MG63 (cell line): ENCODE results near the gene RORC. TPM values are rescaled to one million over a fixed set of nuclear protein-coding genes. Genes with fewer than 3 reads are reported as not detected.

Experiments
- DNase-seq: peaks from one replicate; pipeline ENCODE4 v3.0.0-alpha.2; 2020
- H3K27me3 ChIP-seq: fragments of 250-450 bp; sonication (Bioruptor Pico); 2 replicates; pipeline ENCODE4 v1.5.1; 2020; ENCODE audit warnings: mild to moderate bottlenecking, moderate library complexity
- H3K36me3 ChIP-seq: fragments of 250-450 bp; sonication (Bioruptor Pico); 2 replicates; pipeline ENCODE4 v1.5.1; 2020; ENCODE audit warnings: mild to moderate bottlenecking, moderate library complexity
- H3K4me3 ChIP-seq: fragments of 250-450 bp; sonication (Bioruptor Pico); 2 replicates; pipeline ENCODE4 v1.5.1; 2020; ENCODE audit warnings: mild to moderate bottlenecking, moderate library complexity
- H3K9me3 ChIP-seq: fragments of 250-450 bp; sonication (Bioruptor Pico); 2 replicates; pipeline ENCODE4 v1.5.1; 2020; ENCODE audit warnings: mild to moderate bottlenecking, moderate library complexity
- total RNA-seq: library from RNA; depleted of rRNA; stranded (reverse); fragments of >200 nt; shearing (Covaris generic); gene quantifications from 2 replicates; pipeline ENCODE4 v1.2.3, GENCODE V29; 2014; ENCODE audit warnings: low replicate concordance

Gene RORC
- total RNA-seq, 1 experiment from 2014 or later, result 0.63 TPM

- no peaks in the 10 kb centered on the region for H3K27me3 ChIP-seq
Observed at GRCh38 chr1:151817353-151817730, 14.3 kb downstream of the RORC start.

GRCh38 chr1:151816548-151817352 lies 14.9 kb downstream of the RORC start:
- Histone ChIP-seq H3K4me3 (no peak overlapping the region), H3K36me3 (no peaks in the 10 kb centered on the region), H3K27me3 (no peaks in the 10 kb centered on the region), H3K9me3 (peaks cover 2% of the 10 kb centered on the region)
- DNase-seq, result no peak

More at GRCh38 chr1:151817353-151817730, 14.3 kb downstream of the RORC start:
- H3K36me3 ChIP-seq, result no peaks in the 10 kb centered on the region
- peaks cover 2% of the 10 kb centered on the region for H3K9me3 ChIP-seq
- no peak overlapping the region for H3K4me3 ChIP-seq
- DNase-seq, result no peak

- Histone ChIP-seq H3K4me3 (no peak overlapping the region), H3K27me3 (no peaks in the 10 kb centered on the region), H3K9me3 (no peaks in the 10 kb centered on the region), H3K36me3 (no peaks in the 10 kb centered on the region)
- DNase-seq, result no peak
Observed at GRCh38 chr1:151815716-151816327, 15.8 kb downstream of the RORC start.

- Histone ChIP-seq H3K4me3 (no peak overlapping the region), H3K27me3 (no peaks in the 10 kb centered on the region), H3K36me3 (no peaks in the 10 kb centered on the region), H3K9me3 (no peaks in the 10 kb centered on the region)
- DNase-seq, result no peak
Observed at GRCh38 chr1:151814971-151815545, 16.5 kb downstream of the RORC start.

GRCh38 chr1:151814426-151814825 lies 17.2 kb downstream of the RORC start:
- Histone ChIP-seq H3K36me3 (no peaks in the 10 kb centered on the region), H3K27me3 (no peaks in the 10 kb centered on the region), H3K4me3 (no peak overlapping the region), H3K9me3 (no peaks in the 10 kb centered on the region)
- DNase-seq, result no peak

- DNase-seq, result no peak
- Histone ChIP-seq H3K9me3 (no peaks in the 10 kb centered on the region), H3K27me3 (no peaks in the 10 kb centered on the region), H3K36me3 (no peaks in the 10 kb centered on the region), H3K4me3 (no peak overlapping the region)
Observed at GRCh38 chr1:151813271-151813977, 18.2 kb downstream of the RORC start.

- DNase-seq, result no peak
- no peaks in the 10 kb centered on the region for H3K9me3 ChIP-seq
- no peaks in the 10 kb centered on the region for H3K36me3 ChIP-seq
- no peaks in the 10 kb centered on the region for H3K27me3 ChIP-seq
- no peak overlapping the region for H3K4me3 ChIP-seq
Observed at GRCh38 chr1:151811181-151811580, 20.4 kb downstream of the RORC start.

- Histone ChIP-seq H3K36me3 (no peaks in the 10 kb centered on the region), H3K27me3 (no peaks in the 10 kb centered on the region), H3K4me3 (no peak overlapping the region), H3K9me3 (no peaks in the 10 kb centered on the region)
- DNase-seq, result no peak
Observed at GRCh38 chr1:151809985-151810556, 21.5 kb downstream of the RORC start.

- Histone ChIP-seq H3K36me3 (no peaks in the 10 kb centered on the region), H3K4me3 (no peak overlapping the region), H3K27me3 (no peaks in the 10 kb centered on the region), H3K9me3 (no peaks in the 10 kb centered on the region)
- no peak for DNase-seq
Observed at GRCh38 chr1:151809290-151809984, 22.2 kb downstream of the RORC start.

GRCh38 chr1:151807766-151808165 lies 23.8 kb downstream of the RORC start:
- Histone ChIP-seq H3K9me3 (no peaks in the 10 kb centered on the region), H3K4me3 (no peak overlapping the region), H3K27me3 (no peaks in the 10 kb centered on the region), H3K36me3 (no peaks in the 10 kb centered on the region)
- DNase-seq, result no peak

- no peak overlapping the region for H3K4me3 ChIP-seq
- no peak for DNase-seq
- H3K27me3 ChIP-seq, result no peaks in the 10 kb centered on the region
- H3K36me3 ChIP-seq, result no peaks in the 10 kb centered on the region
- H3K9me3 ChIP-seq, result no peaks in the 10 kb centered on the region
Observed at GRCh38 chr1:151807131-151807530, 24.5 kb downstream of the RORC start.

GRCh38 chr1:151806170-151806569 lies 25.4 kb downstream of the RORC start:
- no peaks in the 10 kb centered on the region for H3K27me3 ChIP-seq
- no peaks in the 10 kb centered on the region for H3K9me3 ChIP-seq
- no peaks in the 10 kb centered on the region for H3K36me3 ChIP-seq

GRCh38 chr1:151805066-151805820 lies 26.4 kb downstream of the RORC start, which contains the start of gene LINGO4:
TSS of gene LINGO4 (minus strand) at chr1:151805419. CDS start at chr1:151802704, 2,715 bp downstream.
- Histone ChIP-seq H3K4me3 (no peak within 1 kb of the TSS), H3K27me3 (peaks cover 3% of the 10 kb centered on the region; the same call in 1 of the 2 replicates), H3K9me3 (no peaks in the 10 kb centered on the region), H3K36me3 (no peaks in the 10 kb centered on the region)
- DNase-seq, result no peak

More at GRCh38 chr1:151806170-151806569, 25.4 kb downstream of the RORC start:
- DNase-seq, result no peak
- H3K4me3 ChIP-seq, result no peak overlapping the region

GRCh38 chr1:151803915-151804314 lies 27.7 kb downstream of the RORC start:
- H3K27me3 ChIP-seq, result peaks cover 12% of the 10 kb centered on the region; the same call in 1 of the 2 replicates
- no peak overlapping the region for H3K4me3 ChIP-seq
- no peaks in the 10 kb centered on the region for H3K36me3 ChIP-seq
- no peak for DNase-seq
- H3K9me3 ChIP-seq, result no peaks in the 10 kb centered on the region

GRCh38 chr1:151803164-151803563 lies 28.4 kb downstream of the RORC start:
- peaks cover 15% of the 10 kb centered on the region for H3K27me3 ChIP-seq
- H3K36me3 ChIP-seq, result no peaks in the 10 kb centered on the region
- no peaks in the 10 kb centered on the region for H3K9me3 ChIP-seq
- no peak for DNase-seq
- H3K4me3 ChIP-seq, result no peak overlapping the region
